IPS-NIHi7 (cell line): Measurements from ENCODE around the gene ZNF239.
"Not testable (repeated sequence)": the region's sequence is repeated elsewhere in the genome, so short reads cannot be mapped to it uniquely, and the experiment has no call there.

Experiments
- DNase-seq: peaks from one replicate; pipeline ENCODE4 v3.0.0; 2012; ENCODE audit warnings: mixed read lengths; ENCODE audit errors: extremely low spot score

The ZNF239 gene

DNA sequence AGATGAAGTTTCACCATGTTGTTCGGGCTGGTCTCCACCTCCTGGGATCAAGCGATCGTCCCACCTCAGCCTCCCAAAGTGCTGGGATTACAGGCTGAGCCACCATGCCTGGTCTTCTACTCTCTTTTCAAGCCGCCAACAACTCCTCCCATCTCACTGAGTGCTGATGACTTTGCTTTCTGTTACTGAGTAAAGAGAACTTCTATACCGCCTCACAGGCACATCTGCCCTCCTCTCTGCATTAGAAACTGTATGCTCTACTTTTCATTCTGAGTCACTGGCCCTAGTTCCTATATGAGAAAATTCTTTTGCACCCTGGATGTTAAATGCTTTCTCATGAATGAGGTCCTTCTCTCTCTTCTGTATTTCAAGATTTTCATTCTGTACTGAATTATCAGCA, 2.2 kb upstream of the ZNF239 start:
- no peak for DNase-seq

DNA sequence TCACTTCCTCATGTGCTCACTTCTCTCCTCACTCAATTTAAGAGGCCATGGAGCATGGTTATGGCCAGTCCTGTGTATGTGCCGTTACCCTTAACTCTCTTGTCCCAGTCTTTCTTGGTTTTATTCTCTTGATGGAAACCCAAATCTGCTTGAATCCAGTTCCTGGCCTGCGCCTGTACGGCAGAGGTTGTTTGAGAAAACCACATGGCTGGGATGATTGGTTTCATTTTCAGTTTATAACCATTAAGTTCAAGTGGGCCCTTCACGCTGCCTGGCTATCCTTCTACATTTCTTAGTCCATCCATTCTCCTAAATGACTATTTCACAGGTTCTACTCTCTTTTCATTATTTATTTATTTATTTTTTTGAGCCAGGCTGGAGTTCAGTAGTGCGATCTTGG, 1.6 kb upstream of the ZNF239 start:
- no peak for DNase-seq

DNA sequence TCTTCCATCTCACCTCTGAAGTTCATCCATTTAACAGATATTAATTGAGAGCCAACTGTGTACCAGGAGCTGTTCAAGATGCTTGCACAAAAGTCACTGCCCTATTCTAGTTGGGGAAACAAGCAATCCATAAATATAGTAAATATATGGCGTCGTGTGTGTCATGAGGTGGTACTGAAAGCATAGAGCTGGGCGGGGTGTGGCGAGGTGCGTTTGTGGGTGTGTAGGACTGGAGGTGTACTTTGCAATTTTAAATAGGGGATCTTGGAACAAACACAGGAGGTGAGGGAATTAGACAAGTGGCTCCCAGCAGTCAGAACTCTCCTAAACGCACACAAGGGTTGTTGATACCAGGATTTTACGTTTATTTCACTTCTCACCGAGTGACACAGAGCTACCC, 490 bp upstream of the ZNF239 start:
- no peak for DNase-seq

DNA sequence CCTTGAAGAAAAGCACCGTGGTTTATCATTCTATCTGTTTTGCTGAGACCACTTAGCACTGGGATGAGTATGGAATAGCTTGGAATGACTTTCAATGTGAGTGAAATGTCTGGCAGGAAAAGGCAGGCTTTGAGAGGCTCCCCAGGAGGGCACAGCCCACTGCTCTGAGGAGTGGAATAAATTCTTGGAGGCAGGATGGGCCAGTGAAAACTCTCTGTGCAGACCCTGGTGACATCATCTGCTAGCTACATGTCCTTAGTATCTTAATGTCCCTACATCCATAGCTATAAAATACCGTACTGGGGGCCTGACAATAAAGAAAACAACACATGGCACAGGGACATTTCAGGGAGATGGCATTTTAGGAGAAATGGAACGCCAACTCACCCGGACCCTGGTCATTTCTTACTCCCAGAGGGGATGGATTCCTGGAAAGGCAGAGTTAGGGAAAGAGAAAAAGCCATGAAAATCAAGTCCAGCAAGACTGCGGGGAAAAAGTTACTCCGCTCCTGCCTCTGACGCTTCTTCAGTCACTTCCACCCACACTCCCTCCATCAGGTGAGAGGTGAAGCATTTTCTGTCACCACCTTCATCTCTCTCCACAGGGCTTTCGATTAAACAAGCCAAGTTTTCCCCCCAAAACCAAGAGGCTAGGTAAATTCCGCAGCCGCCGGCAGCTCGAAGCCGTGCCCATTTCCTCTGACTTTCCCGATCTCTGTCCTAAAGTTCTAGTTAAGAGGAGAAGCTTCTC, 991 bp downstream of the ZNF239 start:
- peak; percentile 22 for DNase-seq

DNA sequence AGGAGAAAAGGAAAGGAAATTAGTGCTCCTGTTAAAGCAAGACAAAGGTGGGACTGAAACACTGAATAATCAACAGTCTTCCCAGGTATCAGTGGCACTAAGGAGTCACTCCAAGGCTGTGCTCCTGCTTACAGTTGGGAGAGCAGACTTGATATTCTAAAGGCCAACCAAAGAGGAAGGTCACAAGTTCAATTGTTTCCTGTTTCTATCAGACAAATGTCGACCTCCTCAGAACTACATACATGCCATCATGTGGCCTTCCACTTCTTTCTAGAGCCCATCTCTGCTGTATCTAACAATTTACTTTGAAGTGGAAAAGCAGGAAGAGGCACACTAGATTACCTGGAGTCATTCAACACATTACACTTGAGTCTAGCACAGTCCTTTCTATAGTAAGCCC, 3.4 kb downstream of the ZNF239 start:
- DNase-seq = no peak

DNA sequence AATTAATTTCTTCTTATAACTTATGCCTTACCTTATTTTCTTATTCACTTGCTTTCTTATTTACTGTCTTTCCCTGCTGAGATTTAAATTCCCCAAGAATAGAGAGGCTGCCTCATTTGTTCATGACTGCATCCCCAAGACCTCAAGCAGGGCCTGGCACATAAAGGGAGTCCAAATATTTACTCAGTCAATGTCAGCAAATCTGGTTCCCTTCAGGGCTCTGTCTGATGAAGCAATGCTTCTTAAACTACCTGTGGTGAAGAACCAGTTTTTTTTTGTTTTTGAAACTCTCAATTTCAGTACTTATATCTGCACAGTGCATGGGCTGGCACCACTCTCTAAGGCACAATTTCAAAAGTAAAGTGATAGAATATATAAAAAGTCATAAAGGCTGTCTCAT, 4.7 kb downstream of the ZNF239 start:
- no peak for DNase-seq

DNA sequence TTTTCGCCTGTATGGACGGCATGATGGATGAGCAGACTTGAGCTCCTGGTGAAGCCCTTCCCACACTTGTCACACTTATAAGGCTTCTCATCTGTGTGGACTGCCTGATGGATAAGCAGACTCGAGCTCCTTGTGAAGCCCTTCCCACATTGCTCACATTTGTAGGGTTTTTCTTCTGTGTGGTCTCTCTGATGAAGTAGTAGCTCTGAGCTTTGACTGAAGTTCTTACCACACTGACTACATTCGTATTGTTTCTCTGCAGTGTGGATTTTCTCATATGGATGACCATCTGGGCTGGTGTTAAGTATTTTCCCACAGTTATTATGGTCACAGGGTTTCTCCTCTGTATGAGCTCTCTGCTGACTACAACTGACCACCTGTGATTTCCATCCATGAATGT, 17.2 kb downstream of the ZNF239 start:
- DNase-seq = no peak

DNA sequence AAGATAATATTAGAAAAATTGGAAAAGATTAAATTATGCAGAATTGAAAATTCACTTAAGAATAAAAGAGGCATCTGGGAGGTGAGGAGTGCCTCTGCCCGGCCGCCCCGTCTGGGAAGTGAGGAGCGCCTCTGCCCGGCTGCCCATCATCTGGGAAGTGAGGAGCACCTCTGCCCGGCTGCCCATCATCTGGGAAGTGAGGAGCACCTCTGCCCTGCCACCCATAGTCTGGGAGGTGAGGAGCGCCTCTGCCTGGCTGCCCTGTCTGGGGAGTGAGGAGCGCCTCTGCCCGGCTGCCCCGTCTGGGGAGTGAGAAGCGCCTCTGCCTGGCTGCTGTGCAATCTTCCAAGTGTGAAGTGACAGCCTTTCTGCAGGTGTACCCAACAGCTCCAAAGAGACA, 30.7 kb downstream of the ZNF239 start:
- not testable (repeated sequence) for DNase-seq

DNA sequence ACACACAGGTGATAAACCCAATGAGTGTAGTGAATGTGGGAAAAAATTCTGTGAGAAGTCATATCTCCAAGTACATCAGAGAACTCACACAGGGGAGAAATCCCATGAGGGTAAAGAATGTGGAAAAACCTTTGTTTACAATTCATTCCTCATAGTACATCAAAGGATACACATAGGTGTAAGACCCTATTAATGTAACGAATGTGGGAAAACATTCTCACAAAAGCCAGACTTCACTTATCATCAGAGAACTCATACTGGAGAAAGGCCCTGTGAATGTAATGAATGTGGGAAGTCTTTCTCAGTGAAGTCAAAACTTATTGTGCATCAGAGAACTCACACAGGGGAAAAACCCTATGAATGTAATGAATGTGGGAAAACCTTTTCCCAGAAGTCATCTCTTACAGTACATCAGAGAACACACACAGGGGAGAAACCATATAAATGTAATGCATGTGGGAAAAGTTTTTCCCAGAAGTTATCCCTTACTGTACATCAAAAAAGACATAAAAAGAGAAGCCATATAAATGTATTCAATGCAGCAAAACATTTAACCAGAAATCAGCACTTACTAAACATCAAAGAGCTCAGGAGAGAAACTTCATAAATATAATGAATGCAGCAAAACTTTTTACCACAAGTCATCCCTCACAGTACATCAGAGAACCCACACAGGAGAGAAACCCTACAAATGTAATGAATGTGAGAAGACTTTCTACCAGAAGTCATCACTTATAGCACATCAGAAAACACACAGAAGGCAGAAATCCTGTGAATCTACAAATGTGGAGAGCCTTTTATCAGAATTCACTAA, 49.8 kb downstream of the ZNF239 start:
- no peak for DNase-seq
